Lower lobe of right lung (tissue), 2 donors: ENCODE measurements around the gene RELN. TPM values are rescaled to one million over a fixed set of nuclear protein-coding genes. Genes with fewer than 3 reads are reported as not detected.

Experiments used
- ATAC-seq, 2 donors: fragments of 200-7000 bp; cut with Tn5 transposase; one replicate each; pipeline ENCODE4 v1.9.1; 2020 to 2022; ENCODE audit warnings: mild to moderate bottlenecking in 2 of 2, moderate library complexity in 2 of 2
- DNase-seq: peaks from one replicate; pipeline ENCODE4 v3.0.0-alpha.2; 2020
- H3K27ac ChIP-seq: fragments of 200-600 bp; one replicate; pipeline ENCODE4 v1.8.0; 2022
- H3K27me3 ChIP-seq: fragments of 200-600 bp; one replicate; pipeline ENCODE4 v1.8.0; 2022; ENCODE audit warnings: low read depth
- H3K36me3 ChIP-seq: fragments of 200-600 bp; one replicate; pipeline ENCODE4 v1.8.0; 2022; ENCODE audit warnings: mild to moderate bottlenecking
- H3K4me1 ChIP-seq: fragments of 200-600 bp; one replicate; pipeline ENCODE4 v1.8.0; 2022
- H3K4me3 ChIP-seq: fragments of 200-600 bp; one replicate; pipeline ENCODE4 v1.8.0; 2022; ENCODE audit warnings: mild to moderate bottlenecking
- H3K9me3 ChIP-seq: fragments of 200-600 bp; one replicate; pipeline ENCODE4 v1.8.0; 2022
- intact Hi-C: fragments of 100-400 bp; cut with DNase I; formaldehyde crosslinking; loops from one replicate; pipeline ENCODE4 v1.11.0; 2022
- total RNA-seq: library from RNA; stranded (reverse); fragmentation: NEBNext Ultra II Directional; extraction: Animal tissue kit (Norgen Biotek cat#: 25700); gene quantifications from one replicate; pipeline ENCODE4 v1.2.1, GENCODE V29; 2021
- TF ChIP-seq, protein P1 (sequence below): fragments of 200-600 bp; IDR thresholded peaks from one replicate; pipeline ENCODE4 v1.8.0; 2022; ENCODE audit warnings: antibody characterized with exemption, mild to moderate bottlenecking
- donor health status: DM: no; HTN: yes; CAD: no; lungs with severe emphysema.

RELN gene
- total RNA-seq, 1 donor from 2014 or later, result 3.7 TPM

- H3K36me3 ChIP-seq, result no peaks in the 10 kb centered on the region
- ATAC-seq (no peak), DNase-seq (no peak)
- intact Hi-C loops, result no loop called here
- H3K9me3 ChIP-seq, result no peaks in the 10 kb centered on the region
- H3K27me3 ChIP-seq, result no peaks in the 10 kb centered on the region
- no peaks in the 10 kb centered on the region for H3K4me1 ChIP-seq
- H3K27ac ChIP-seq, result no peak overlapping the region
- TF ChIP-seq, protein P1, sequence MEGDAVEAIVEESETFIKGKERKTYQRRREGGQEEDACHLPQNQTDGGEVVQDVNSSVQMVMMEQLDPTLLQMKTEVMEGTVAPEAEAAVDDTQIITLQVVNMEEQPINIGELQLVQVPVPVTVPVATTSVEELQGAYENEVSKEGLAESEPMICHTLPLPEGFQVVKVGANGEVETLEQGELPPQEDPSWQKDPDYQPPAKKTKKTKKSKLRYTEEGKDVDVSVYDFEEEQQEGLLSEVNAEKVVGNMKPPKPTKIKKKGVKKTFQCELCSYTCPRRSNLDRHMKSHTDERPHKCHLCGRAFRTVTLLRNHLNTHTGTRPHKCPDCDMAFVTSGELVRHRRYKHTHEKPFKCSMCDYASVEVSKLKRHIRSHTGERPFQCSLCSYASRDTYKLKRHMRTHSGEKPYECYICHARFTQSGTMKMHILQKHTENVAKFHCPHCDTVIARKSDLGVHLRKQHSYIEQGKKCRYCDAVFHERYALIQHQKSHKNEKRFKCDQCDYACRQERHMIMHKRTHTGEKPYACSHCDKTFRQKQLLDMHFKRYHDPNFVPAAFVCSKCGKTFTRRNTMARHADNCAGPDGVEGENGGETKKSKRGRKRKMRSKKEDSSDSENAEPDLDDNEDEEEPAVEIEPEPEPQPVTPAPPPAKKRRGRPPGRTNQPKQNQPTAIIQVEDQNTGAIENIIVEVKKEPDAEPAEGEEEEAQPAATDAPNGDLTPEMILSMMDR, result no peak
- H3K4me3 ChIP-seq, result no peak overlapping the region
These were observed 290.4 kb downstream of the RELN start for GRCh38 chr7:103699032-103699431.

DNA sequence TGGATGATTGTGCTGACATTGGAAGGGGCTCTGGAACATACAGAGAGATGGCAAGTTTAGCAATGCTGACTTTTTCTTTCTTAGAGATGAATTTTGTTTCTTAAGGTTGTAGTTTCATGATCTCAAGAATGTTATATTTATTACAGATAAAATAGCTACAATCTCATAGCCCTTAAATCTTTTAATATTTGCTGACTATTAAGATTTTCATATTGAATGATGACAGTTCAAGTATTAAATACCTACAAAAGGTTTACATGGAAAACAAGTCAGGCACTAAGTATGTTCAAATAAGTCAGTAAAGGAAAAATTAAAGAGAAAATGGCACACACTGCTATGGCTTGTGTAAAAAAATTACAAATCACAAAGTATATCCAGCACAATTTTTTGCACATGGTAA is 291.4 kb downstream of the RELN start:
- H3K4me1 ChIP-seq, result no peaks in the 10 kb centered on the region
- no peak overlapping the region for H3K27ac ChIP-seq
- no peak for ATAC-seq
- DNase-seq, result no peak
- H3K36me3 ChIP-seq, result no peaks in the 10 kb centered on the region
- H3K27me3 ChIP-seq, result no peaks in the 10 kb centered on the region
- intact Hi-C loops, result no loop called here
- TF ChIP-seq, protein P1, result no peak
- no peak overlapping the region for H3K4me3 ChIP-seq
- no peaks in the 10 kb centered on the region for H3K9me3 ChIP-seq

GRCh38 chr7:103695521-103695920 is 293.9 kb downstream of the RELN start:
- no peak for DNase-seq
- Histone ChIP-seq H3K27ac (no peak overlapping the region), H3K36me3 (no peaks in the 10 kb centered on the region), H3K4me1 (no peaks in the 10 kb centered on the region), H3K27me3 (no peaks in the 10 kb centered on the region), H3K9me3 (no peaks in the 10 kb centered on the region), H3K4me3 (no peak overlapping the region)
- ATAC-seq, result no peak
- intact Hi-C loops, result no loop called here
- TF ChIP-seq, protein P1, result no peak

DNA sequence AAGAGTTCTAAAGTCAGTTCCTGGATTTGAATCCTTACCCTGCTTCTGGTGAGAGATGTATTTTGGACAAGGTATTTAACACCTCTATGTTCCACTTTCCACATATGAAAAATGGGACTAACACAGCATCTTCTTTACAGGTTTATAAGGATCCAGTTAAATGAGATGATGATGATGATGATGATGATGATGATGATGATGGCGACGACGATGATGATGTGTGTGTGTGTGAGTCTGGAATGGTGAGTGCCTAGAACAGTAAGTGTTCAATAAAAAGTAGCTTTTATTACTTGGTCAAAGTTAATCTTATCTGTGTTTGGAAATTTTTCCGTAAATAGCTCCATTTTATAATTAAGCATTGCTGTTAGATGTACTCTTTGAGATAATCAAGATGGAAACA is 295.2 kb downstream of the RELN start:
- intact Hi-C loops, result no loop called here
- Histone ChIP-seq H3K4me1 (no peaks in the 10 kb centered on the region), H3K4me3 (no peak overlapping the region), H3K9me3 (no peaks in the 10 kb centered on the region), H3K27me3 (peaks cover 2% of the 10 kb centered on the region), H3K36me3 (no peaks in the 10 kb centered on the region), H3K27ac (no peak overlapping the region)
- no peak for DNase-seq
- TF ChIP-seq, protein P1, result no peak
- ATAC-seq, result no peak

DNA sequence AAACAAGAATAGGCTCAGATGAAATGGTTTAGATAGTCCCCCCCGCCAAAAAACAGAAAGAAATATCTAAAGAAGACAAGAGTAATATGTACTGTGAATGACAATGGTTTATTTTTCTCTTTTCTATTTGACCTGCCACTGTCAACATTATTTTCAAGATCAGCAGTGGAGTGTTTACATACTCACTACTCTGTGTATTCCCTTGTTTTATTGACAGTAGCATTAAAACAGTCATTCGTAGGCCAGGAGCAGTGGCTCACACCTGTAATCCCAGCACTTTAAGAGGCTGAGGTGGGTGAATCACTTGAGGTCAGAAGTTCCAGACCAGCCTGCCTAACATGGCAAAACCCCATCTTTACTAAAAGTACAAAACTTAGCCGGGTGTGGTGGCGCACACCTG is 298.2 kb downstream of the RELN start:
- H3K4me1 ChIP-seq, result no peaks in the 10 kb centered on the region
- no peak overlapping the region for H3K4me3 ChIP-seq
- ATAC-seq (no peak), DNase-seq (no peak)
- no peaks in the 10 kb centered on the region for H3K9me3 ChIP-seq
- H3K36me3 ChIP-seq, result no peaks in the 10 kb centered on the region
- H3K27ac ChIP-seq, result no peak overlapping the region
- peaks cover 5% of the 10 kb centered on the region for H3K27me3 ChIP-seq
- TF ChIP-seq, protein P1, result no peak
- intact Hi-C loops, result no loop called here
